SHP77 treated with DMSO at 0.1 percent for 48 hours (cell line): ENCODE measurements around the gene GRM4.

ENCODE experiments used
- DNase-seq: peaks from one replicate; lab custom pipeline; 2025; lab: John Stamatoyannopoulos, UW

Gene GRM4

GRCh38 chr6:34082864-34083626, 62.8 kb downstream of the GRM4 start:
- no peak for DNase-seq

DNA sequence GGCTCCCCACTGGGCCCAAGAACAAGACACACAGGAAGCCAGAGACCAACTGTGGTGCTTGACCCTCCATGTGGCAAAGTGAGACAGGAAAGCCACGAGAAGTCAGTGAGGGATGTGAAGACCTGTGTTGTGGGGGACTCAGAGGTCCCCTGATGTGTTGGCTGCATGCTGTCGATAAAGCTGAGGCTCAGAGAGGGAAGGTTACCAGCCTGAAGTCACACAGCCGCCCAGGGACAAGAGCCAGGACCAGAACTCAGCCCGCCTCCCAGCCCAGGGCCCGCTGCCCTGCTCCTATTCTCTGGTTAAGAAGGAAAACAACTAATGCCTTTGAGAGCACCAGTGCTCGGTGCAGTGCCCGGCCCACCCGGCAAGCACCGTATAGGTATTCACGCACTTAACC, 63.5 kb downstream of the GRM4 start:
- DNase-seq, result no peak

GRCh38 chr6:34080357-34080756, 65.5 kb downstream of the GRM4 start:
- no peak for DNase-seq

- DNase-seq, result no peak
Measured at GRCh38 chr6:34079899-34080298, 66.0 kb downstream of the GRM4 start.

GRCh38 chr6:34075906-34076305, 70.0 kb downstream of the GRM4 start:
- no peak for DNase-seq

- no peak for DNase-seq
Measured at GRCh38 chr6:34074064-34074742, 71.7 kb downstream of the GRM4 start.

- no peak for DNase-seq
Measured at GRCh38 chr6:34073540-34073939, 72.3 kb downstream of the GRM4 start.

DNA sequence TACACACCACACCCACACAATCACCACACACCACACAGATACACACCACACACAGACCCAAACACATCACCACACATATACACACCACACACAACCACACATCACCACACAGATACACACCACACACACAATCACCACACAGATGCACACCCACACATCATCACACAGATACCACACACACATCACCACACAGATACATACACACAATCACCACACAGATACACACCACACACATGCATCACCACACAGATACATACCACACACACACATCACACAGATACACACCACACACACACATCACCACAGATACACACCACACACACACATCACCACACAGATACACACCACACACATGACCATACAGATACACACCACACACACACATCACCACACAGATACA, 73.2 kb downstream of the GRM4 start:
- no peak for DNase-seq

GRCh38 chr6:34071884-34072379, 74.0 kb downstream of the GRM4 start:
- no peak for DNase-seq

DNA sequence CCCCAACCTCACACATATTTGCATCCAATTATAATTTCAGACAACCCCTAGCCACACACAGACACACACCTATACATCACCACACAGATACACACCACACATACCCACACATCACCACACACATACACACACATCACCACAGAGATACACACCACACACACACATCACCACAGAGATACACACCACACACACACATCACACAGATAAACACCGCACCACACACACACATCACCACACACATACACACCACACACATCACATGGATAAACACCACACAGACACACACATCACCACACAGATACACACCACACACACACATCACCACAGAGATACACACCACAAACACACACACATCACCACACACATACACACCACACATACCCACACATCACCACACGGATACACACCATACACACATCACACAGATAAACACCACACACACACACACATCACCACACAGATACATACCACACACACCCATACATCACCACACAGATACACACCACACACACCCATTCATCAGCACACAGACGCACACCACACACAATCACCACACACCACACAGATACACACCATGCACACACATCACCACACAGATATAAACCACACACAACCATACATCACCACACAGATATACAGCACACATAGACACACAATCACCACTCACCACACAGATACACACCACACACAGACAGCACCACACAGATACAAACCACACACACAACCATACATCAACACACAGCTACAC, 74.6 kb downstream of the GRM4 start:
- DNase-seq, result no peak

- DNase-seq, result no peak
Measured at GRCh38 chr6:34070315-34071135, 75.4 kb downstream of the GRM4 start.

DNA sequence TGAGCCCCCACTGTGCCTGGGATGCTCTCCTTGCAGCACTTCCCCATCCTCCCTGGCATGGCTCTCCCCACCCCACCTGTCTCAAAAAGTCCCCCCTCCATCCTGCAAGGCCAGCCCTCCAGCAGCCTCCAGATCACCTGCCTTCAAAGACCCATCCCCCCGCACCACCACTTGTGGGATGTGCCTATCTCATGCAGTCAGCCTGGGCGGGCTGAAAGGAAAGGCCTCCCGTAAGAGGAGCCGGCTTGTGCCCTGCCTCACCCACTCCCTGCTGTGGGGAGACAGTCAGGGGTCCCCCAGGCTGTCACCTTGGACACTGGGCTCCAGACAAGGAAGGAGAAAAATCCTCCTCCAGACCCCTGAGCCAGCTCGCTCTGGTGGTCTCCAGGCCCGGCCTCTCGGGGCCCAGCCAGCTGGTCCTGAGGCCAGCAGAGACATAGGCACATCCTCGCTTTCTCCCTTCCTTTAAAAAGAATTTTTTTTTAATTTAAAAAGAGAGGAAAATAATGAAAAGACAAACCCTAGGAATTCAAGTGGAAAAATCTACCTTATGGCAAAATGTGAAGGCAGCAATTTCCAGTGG, 77.3 kb downstream of the GRM4 start:
- no peak for DNase-seq

GRCh38 chr6:34067814-34068213, 78.1 kb downstream of the GRM4 start:
- no peak for DNase-seq

DNA sequence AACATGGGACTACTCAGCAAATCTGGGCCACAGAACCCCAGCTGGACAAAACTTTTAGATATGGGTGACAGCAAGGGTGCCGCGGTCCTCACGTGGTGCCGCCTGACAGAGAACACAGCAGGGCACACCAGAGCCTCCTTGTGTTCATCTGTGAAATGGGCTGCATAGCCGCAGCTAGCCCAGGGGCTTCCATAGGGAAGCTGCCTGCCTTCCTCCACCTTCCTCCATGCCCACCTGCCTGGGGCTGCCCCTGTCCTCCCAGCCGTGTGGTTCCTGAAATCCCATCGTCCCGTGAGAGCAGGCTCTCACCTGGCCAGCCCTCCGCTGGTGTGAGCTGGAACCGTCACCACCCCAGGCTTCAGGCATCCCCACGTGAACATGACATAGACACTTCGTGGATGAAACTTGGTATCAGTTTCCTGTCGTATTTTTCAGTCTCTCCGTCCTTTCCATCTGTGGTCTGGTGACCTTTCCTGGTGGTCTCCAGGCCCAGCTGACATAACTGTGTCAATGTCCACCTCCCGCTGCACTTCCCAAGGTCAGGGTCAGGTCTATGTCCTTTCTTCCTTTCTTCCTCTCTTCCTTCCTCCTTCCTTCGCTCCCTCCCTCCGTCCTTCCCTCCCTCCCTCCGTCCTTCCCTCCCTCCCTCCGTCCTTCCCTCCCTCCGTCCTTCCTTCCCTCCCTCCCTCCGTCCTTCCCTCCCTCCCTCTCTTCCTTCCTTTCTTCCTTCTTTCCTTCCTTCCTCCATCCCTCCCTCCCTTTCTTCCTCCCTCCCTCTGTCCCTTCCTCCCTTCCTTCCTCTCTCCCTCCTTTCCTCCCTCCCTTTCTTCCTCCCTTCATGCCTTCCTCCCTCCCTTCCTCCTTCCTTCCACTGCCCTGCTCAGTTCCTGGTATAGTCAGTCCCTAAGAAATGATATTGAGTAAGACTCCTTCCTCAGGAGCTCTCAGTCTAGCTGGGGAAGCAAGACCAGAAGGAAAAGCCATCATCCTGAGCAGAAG, 78.8 kb downstream of the GRM4 start:
- no peak for DNase-seq

DNA sequence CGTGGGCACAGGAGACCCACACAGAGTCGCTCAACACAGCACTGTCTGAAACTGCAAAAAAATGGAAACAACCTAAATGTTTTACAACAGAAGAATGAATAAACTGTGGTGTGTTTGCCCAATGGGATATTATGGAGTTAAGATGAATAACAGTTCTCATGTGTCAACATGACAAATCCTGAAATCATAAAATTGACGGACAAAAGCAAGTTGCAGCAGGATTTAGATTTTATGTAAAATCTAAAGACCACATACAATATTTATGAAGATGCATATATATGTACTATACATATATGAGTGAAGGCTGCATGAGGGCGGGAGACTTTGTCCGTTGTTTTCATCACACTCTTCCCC, 79.7 kb downstream of the GRM4 start:
- DNase-seq, result no peak

- no peak for DNase-seq
Measured at GRCh38 chr6:34065466-34066217, 80.2 kb downstream of the GRM4 start.

- DNase-seq, result no peak
Measured at GRCh38 chr6:34064675-34065074, 81.2 kb downstream of the GRM4 start.

- DNase-seq, result no peak
Measured at GRCh38 chr6:34063651-34064050, 82.2 kb downstream of the GRM4 start.

GRCh38 chr6:34062815-34063214, 83.1 kb downstream of the GRM4 start:
- DNase-seq, result no peak

DNA sequence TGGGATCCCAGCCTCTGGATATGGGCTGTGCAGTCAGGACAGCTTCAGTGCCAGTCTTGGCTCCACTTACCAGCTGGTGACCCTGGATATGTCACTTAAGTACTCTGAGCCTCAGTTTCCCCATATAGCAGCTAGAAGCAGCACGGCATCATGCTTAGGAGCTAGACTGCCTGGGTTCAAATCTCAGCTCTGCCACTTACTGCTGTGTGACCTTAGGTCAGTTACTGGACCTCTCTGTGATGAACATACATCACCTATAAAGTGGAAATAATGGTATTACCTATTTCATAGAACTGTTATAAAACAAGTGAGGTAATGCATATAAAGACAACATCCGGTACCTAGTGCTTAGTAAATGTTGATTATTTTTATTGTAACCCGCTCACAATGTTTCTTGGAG, 83.7 kb downstream of the GRM4 start:
- DNase-seq, result no peak
